Progenitor cell of endocrine pancreas (in vitro differentiated cells): ENCODE data around the gene ANO6. TPM values are rescaled to one million over a fixed set of nuclear protein-coding genes. Genes with fewer than 3 reads are reported as not detected.

ENCODE experiments used
- DNase-seq: peaks from one replicate; pipeline ENCODE4 v3.0.0; 2021; ENCODE audit warnings: low spot score; ENCODE audit not compliant: unreplicated experiment
- H3K27ac Mint-ChIP-seq: 2 replicates; pipeline ENCODE4 v1.8.0; 2021; ENCODE audit warnings: mild to moderate bottlenecking, moderate library complexity, mixed read lengths
- H3K27me3 Mint-ChIP-seq: 2 replicates; pipeline ENCODE4 v1.8.0; 2021; ENCODE audit warnings: mixed read lengths
- H3K36me3 Mint-ChIP-seq: 2 replicates; pipeline ENCODE4 v1.8.0; 2022; ENCODE audit warnings: mixed read lengths; ENCODE audit not compliant: insufficient read depth
- H3K4me1 Mint-ChIP-seq: 2 replicates; pipeline ENCODE4 v1.8.0; 2021; ENCODE audit warnings: low read depth, mixed read lengths
- H3K4me3 Mint-ChIP-seq: 2 replicates; pipeline ENCODE4 v1.8.0; 2021; ENCODE audit warnings: low read depth, mild to moderate bottlenecking, moderate library complexity, mixed read lengths
- H3K9me3 Mint-ChIP-seq: 2 replicates; pipeline ENCODE4 v1.8.0; 2021; ENCODE audit warnings: low read depth, mixed read lengths
- total RNA-seq: library from RNA; stranded (reverse); gene quantifications from 2 replicates; pipeline ENCODE4 v1.2.1, GENCODE V29; 2021
- TF ChIP-seq, protein P1 (sequence below): fragments of 200-600 bp; sonication (generic); IDR thresholded peaks from one replicate; pipeline ENCODE4 v1.5.0; 2021; ENCODE audit warnings: antibody characterized with exemption, mild to moderate bottlenecking; ENCODE audit not compliant: unreplicated experiment

The ANO6 gene
- total RNA-seq, 1 donor from 2014 or later: 39.2 TPM

DNA sequence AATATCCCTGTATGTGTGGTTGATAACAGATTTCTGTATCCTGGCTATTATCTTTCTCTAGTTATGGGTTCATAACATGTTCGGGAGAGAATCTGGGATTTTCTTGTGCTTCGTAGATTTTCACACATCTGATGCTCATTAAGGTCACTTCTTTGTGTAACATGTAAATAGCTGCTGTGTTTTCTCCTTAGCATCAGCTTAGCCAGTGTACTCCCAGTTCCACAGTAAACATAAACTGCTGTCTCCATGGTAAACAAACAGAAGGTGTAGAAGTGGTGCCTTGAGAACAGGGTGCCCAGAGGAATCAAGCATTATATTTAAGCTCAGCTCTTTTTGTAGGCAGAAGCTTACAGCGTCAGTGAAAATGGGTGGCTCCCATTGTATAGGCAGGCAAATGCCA is 88.0 kb downstream of the ANO6 start:
- no peaks in the 10 kb centered on the region for H3K27me3 Mint-ChIP-seq
- DNase-seq: no peak
- TF ChIP-seq, protein P1, sequence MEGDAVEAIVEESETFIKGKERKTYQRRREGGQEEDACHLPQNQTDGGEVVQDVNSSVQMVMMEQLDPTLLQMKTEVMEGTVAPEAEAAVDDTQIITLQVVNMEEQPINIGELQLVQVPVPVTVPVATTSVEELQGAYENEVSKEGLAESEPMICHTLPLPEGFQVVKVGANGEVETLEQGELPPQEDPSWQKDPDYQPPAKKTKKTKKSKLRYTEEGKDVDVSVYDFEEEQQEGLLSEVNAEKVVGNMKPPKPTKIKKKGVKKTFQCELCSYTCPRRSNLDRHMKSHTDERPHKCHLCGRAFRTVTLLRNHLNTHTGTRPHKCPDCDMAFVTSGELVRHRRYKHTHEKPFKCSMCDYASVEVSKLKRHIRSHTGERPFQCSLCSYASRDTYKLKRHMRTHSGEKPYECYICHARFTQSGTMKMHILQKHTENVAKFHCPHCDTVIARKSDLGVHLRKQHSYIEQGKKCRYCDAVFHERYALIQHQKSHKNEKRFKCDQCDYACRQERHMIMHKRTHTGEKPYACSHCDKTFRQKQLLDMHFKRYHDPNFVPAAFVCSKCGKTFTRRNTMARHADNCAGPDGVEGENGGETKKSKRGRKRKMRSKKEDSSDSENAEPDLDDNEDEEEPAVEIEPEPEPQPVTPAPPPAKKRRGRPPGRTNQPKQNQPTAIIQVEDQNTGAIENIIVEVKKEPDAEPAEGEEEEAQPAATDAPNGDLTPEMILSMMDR: no peak
- no peaks in the 10 kb centered on the region for H3K9me3 Mint-ChIP-seq
- H3K4me3 Mint-ChIP-seq: no peak overlapping the region
- H3K36me3 Mint-ChIP-seq: peaks cover 10% of the 10 kb centered on the region
- H3K4me1 Mint-ChIP-seq: peaks cover 19% of the 10 kb centered on the region
- H3K27ac Mint-ChIP-seq: peak overlapping the region; percentile 65

DNA sequence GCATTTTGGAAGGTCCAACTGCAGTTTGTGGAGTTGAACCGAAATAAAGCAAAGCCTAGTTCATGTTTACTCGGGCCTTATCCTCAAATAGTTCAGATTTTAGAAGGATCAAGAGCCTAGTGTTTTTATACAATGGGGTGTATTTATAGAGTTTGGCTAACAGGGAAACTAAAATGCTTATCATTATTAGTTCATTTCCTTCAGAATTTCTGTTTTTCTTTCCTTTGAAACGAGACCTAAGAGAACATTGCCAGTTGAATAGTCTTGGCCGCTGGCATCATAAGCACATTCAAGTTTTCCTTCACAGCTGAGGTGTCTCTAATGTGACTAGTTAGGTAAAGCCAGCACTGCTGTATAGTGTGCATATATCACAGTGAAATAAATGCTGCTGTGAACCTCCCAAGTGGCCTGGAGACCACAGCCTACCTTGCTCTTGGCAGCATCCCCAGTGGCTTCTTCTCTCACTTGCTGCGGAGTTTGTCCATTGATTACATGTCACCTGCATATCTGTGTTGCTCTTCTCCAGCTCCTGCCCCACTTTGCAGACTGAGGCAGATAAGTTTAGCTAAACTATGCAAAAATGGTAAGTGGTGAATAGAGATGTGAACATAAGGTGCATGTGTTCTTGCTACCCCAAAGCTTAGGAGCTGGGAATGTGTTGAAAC is 88.8 kb downstream of the ANO6 start:
- Mint-ChIP-seq H3K4me3 (no peak overlapping the region), H3K27me3 (no peaks in the 10 kb centered on the region), H3K4me1 (peaks cover 13% of the 10 kb centered on the region), H3K27ac (no peak overlapping the region), H3K9me3 (no peaks in the 10 kb centered on the region), H3K36me3 (peaks cover 10% of the 10 kb centered on the region)
- no peak for DNase-seq
- TF ChIP-seq, protein P1: no peak

GRCh38 chr12:45305907-45306306 is 90.0 kb downstream of the ANO6 start:
- H3K36me3 Mint-ChIP-seq: peaks cover 10% of the 10 kb centered on the region
- no peak for DNase-seq
- H3K4me1 Mint-ChIP-seq: peaks cover 11% of the 10 kb centered on the region
- H3K27me3 Mint-ChIP-seq: no peaks in the 10 kb centered on the region
- no peak overlapping the region for H3K27ac Mint-ChIP-seq
- no peaks in the 10 kb centered on the region for H3K9me3 Mint-ChIP-seq
- TF ChIP-seq, protein P1: no peak
- no peak overlapping the region for H3K4me3 Mint-ChIP-seq

- H3K9me3 Mint-ChIP-seq: peaks cover 4% of the 10 kb centered on the region
- H3K27ac Mint-ChIP-seq: no peak overlapping the region
- H3K27me3 Mint-ChIP-seq: no peaks in the 10 kb centered on the region
- H3K4me1 Mint-ChIP-seq: no peaks in the 10 kb centered on the region
- no peak overlapping the region for H3K4me3 Mint-ChIP-seq
- peaks cover 7% of the 10 kb centered on the region for H3K36me3 Mint-ChIP-seq
- TF ChIP-seq, protein P1: no peak
- no peak for DNase-seq
Measured at GRCh38 chr12:45309836-45310626, 94.1 kb downstream of the ANO6 start.

- H3K4me3 Mint-ChIP-seq: no peak overlapping the region
- no peaks in the 10 kb centered on the region for H3K27me3 Mint-ChIP-seq
- DNase-seq: no peak
- H3K36me3 Mint-ChIP-seq: peaks cover 8% of the 10 kb centered on the region
- H3K4me1 Mint-ChIP-seq: no peaks in the 10 kb centered on the region
- H3K9me3 Mint-ChIP-seq: peaks cover 7% of the 10 kb centered on the region
- no peak overlapping the region for H3K27ac Mint-ChIP-seq
- TF ChIP-seq, protein P1: no peak
Measured at GRCh38 chr12:45310627-45310968, 94.7 kb downstream of the ANO6 start.
